ENCODE data around the gene GSTO1. TPM values are rescaled to one million over a fixed set of nuclear protein-coding genes. Genes with fewer than 3 reads are reported as not detected.

The GSTO1 gene
- total RNA-seq, 2 donors from 2014 or later: 257 to 291 TPM

GRCh38 chr10:104268713-104269645 lies 14.3 kb downstream of the GSTO1 start, which contains the start of gene GSTO2:
Gene GSTO2 (plus strand): TSS chr10:104269184. CDS start chr10:104274916, 5,732 bp downstream.
- Histone ChIP-seq H3K36me3 (peaks cover 41% of the 10 kb centered on the region), H3K27me3 (no peaks in the 10 kb centered on the region), H3K4me3 (peak within 1 kb of the TSS; percentile 70 to 87), H3K4me1 (peaks cover 0 to 13% of the 10 kb centered on the region in 2 donors), H3K27ac (peak within 1 kb of the TSS; percentile 78 to 84), H3K9me3 (no peaks in the 10 kb centered on the region)
- peak; percentile 100 for DNase-seq (ENCODE audit: low spot score)
- no peak for TF ChIP-seq CTCF (IDR thresholded peaks at IDR 0.05)

GRCh38 chr10:104273286-104273685 lies 18.6 kb downstream of the GSTO1 start:
- peaks cover 0 to 16% of the 10 kb centered on the region in 2 donors for H3K4me1 ChIP-seq
- no peak for TF ChIP-seq CTCF (IDR thresholded peaks at IDR 0.05)
- no peak overlapping the region for H3K4me3 ChIP-seq
- no peak overlapping the region for H3K27ac ChIP-seq
- no peaks in the 10 kb centered on the region for H3K27me3 ChIP-seq
- H3K36me3 ChIP-seq: no peaks in the 10 kb centered on the region
- DNase-seq (ENCODE audit: low spot score): no peak
- H3K9me3 ChIP-seq: no peaks in the 10 kb centered on the region

GRCh38 chr10:104273899-104274575 lies 19.3 kb downstream of the GSTO1 start:
- no peak overlapping the region for H3K27ac ChIP-seq
- no peaks in the 10 kb centered on the region for H3K36me3 ChIP-seq
- TF ChIP-seq CTCF (IDR thresholded peaks at IDR 0.05): no peak
- H3K4me1 ChIP-seq: peaks cover 0 to 13% of the 10 kb centered on the region in 2 donors
- H3K9me3 ChIP-seq: no peaks in the 10 kb centered on the region
- DNase-seq (ENCODE audit: low spot score): no peak
- no peaks in the 10 kb centered on the region for H3K27me3 ChIP-seq
- no peak overlapping the region for H3K4me3 ChIP-seq

- peaks cover 0 to 8% of the 10 kb centered on the region in 2 donors for H3K4me1 ChIP-seq
These were observed 20.4 kb downstream of the GSTO1 start for GRCh38 chr10:104274762-104275721.

More at GRCh38 chr10:104274762-104275721, 20.4 kb downstream of the GSTO1 start:
- no peaks in the 10 kb centered on the region for H3K27me3 ChIP-seq
- H3K4me3 ChIP-seq: no peak overlapping the region
- no peaks in the 10 kb centered on the region for H3K9me3 ChIP-seq
- peak; percentile 70 to 86 for TF ChIP-seq CTCF (IDR thresholded peaks at IDR 0.05)
- H3K27ac ChIP-seq: no peak overlapping the region
- H3K36me3 ChIP-seq: no peaks in the 10 kb centered on the region
- DNase-seq (ENCODE audit: low spot score): no peak
